Skeletal muscle satellite cell (primary cell): ENCODE results near the gene IL34.
"Not testable (repeated sequence)": the region's sequence is repeated elsewhere in the genome, so short reads cannot be mapped to it uniquely, and the experiment has no call there.

Experiments used
- H3K27me3 ChIP-seq: 2 replicates; pipeline ENCODE4 v1.7.0; 2013; ENCODE audit warnings: low read length; ENCODE audit not compliant: control insufficient read depth, insufficient read depth
- H3K36me3 ChIP-seq: 2 replicates; pipeline ENCODE4 v1.7.0; 2013; ENCODE audit warnings: mild to moderate bottlenecking, control low read depth, low read length; ENCODE audit not compliant: insufficient read depth
- H3K4me1 ChIP-seq: 2 replicates; pipeline ENCODE4 v1.7.0; 2013; ENCODE audit warnings: low read length; ENCODE audit not compliant: control insufficient read depth, insufficient read depth
- H3K4me2 ChIP-seq: 2 replicates; pipeline ENCODE4 v1.7.0; 2013; ENCODE audit warnings: mild to moderate bottlenecking, low read length
- H3K4me3 ChIP-seq: 2 replicates; pipeline ENCODE4 v1.7.0; 2013; ENCODE audit warnings: low read length
- H3K9ac ChIP-seq: 2 replicates; pipeline ENCODE4 v1.7.0; 2013; ENCODE audit warnings: mild to moderate bottlenecking, low read depth, low read length, moderate library complexity
- H3K9me3 ChIP-seq: replicated peaks from 2 replicates; pipeline ENCODE4 v1.7.0; 2013; ENCODE audit warnings: mild to moderate bottlenecking, control low read depth, low read length

IL34 gene

DNA sequence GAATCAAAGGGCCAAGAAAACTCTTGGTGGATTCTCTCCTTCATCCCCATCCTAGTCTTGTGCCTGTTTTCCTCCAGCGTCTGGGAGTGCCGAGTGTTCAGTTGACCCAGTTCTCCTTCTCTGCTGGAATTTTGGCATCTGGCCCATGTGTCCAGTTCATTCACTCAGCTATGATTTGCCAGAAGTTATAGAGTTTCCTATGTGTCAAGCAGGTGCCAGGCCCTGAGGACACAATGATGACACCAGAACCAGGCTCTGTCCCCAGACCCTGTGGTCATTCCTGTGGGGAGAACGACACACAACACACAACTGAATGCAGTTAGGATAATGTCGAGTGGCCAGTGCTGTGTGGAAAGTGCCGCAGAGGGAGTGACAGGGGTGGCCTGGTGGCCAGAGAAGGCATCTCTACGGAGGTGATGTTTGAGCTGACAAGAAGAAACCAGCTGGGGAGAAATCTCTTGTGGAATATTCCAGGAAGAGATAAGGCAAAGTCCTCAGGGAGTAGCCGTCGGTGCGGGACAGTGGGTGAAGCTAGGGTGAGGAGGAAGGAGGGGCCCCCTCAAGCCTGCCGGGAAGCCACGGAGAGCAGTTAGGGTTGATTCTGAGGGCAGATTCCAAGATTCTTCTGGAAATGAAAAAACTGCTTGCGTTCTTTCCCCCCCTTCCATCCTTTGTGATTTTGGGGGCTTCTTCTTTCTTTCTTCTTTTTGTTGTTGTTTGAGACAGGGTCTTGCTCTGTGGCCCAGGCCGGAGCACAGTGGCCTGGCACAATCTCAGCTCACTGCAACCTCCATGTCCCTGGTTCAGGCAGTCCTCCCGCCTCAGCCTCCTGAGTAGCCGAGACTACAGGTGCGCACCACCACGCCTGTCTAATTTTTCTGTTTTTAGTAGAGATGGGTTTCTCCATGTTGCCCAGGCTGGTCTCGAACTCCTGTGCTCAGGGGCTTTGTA lies 35.8 kb upstream of the IL34 start:
- H3K36me3 ChIP-seq, result no peaks in the 10 kb centered on the region
- H3K27me3 ChIP-seq, result no peaks in the 10 kb centered on the region
- H3K4me2 ChIP-seq, result no peak overlapping the region
- no peaks in the 10 kb centered on the region for H3K4me1 ChIP-seq
- H3K9me3 ChIP-seq, result no peaks in the 10 kb centered on the region
- H3K4me3 ChIP-seq, result no peak overlapping the region
- no peak overlapping the region for H3K9ac ChIP-seq

DNA sequence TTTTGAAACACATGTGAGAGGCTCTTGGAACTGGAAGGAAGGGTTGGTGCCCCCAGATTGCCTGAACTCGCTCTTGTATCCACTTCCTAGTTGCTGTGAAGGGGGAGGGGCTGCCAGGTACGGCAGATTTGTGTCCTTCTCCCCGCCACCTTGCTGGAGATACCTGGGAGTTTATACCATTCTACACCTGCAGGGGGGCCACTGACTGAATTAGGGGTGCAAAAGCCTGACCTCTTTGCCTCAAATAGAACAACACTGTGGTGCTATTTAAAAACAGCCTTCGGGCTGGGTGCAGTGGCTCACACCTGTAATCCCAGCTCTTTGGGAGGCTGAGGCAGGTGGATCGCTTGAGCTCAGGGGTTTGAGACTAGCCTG lies 35.1 kb upstream of the IL34 start:
- H3K9ac ChIP-seq, result no peak overlapping the region
- H3K27me3 ChIP-seq, result no peaks in the 10 kb centered on the region
- H3K9me3 ChIP-seq, result no peaks in the 10 kb centered on the region
- H3K36me3 ChIP-seq, result no peaks in the 10 kb centered on the region
- H3K4me2 ChIP-seq, result no peak overlapping the region
- H3K4me3 ChIP-seq, result no peak overlapping the region
- H3K4me1 ChIP-seq, result no peaks in the 10 kb centered on the region

DNA sequence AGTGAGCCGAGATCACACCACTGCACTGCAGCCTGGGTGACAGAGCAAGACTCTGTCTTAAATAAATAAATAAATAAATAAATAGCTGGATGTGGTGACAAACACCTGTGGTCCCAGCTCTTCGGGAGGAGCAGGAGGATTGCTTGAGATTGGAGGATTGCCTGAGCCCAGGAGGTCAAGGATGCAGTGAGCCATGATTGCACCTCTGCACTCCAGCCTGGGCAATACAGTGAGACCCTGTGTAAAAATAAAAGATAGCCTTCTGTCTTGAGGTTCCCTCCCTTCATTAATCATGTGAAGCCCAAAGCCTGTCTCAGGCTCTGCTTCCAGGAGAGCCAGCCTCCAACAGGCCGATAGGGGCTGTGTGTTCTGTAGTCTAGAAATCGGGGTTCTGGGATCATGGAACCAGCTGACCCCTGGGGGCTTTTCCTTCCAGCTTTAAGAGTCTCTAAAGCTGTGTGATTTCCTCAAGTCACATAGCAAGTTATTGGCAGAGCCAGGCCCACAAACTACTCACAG lies 34.5 kb upstream of the IL34 start:
- H3K4me1 ChIP-seq, result no peaks in the 10 kb centered on the region
- H3K9me3 ChIP-seq, result no peaks in the 10 kb centered on the region
- no peak overlapping the region for H3K4me3 ChIP-seq
- no peaks in the 10 kb centered on the region for H3K27me3 ChIP-seq
- H3K9ac ChIP-seq, result no peak overlapping the region
- H3K36me3 ChIP-seq, result no peaks in the 10 kb centered on the region
- no peak overlapping the region for H3K4me2 ChIP-seq

DNA sequence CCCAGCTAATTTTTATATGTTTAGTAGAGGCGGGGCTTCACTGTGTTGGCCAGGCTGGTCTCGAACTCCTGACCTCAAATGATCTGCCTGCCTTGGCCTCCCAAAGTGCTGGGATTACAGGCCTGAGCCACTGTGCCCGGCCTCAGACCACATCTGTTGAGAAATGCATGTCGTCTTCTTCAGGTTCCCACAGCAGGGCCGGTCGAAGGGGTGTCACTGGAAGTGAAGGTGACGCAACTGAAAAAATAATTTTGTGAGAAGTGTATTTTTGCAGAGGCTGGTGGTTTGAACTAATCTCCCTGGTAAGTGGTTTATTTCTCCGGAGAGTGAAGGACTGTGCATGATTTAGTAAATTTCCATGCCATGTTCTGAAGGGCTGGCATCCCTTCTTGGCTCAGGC lies 33.4 kb upstream of the IL34 start:
- Histone ChIP-seq H3K9ac (no peak overlapping the region), H3K4me3 (no peak overlapping the region), H3K4me1 (no peaks in the 10 kb centered on the region), H3K36me3 (no peaks in the 10 kb centered on the region), H3K27me3 (no peaks in the 10 kb centered on the region), H3K9me3 (no peaks in the 10 kb centered on the region), H3K4me2 (no peak overlapping the region)

DNA sequence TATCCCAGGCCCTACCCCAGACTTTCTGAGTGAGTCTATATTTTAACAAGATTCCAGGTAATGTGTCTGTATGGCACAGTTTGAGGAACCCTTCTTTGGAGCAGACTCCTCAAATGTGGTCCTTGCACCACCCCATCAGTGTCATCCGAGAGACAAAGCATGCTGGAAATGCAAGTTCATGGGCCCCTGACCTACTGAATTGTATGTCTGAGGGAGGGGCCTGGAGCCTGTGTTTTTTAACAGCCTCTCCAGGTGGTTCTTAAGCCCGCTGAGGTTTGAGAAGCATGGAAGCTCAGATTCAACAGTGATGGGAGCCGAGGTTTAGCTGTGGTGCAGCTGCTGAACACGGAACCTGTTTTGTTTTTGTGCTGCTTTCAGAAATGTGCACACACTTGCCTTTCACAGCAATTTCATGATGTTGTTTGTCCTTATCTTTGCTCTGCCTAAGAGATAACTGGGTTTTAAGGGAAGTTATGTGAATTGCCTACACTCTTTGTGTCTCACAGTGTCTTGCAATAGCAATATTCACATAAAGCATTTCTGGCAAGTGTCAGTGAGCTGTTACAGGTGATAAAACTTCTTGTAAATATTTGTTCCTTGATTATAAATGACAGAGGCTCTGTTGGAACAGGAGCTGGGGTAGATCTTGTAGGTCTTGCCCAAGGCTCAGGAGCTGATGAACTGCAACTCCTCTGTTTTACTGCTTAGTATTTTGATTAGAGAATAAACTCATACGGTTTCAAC lies 32.0 kb upstream of the IL34 start:
- H3K36me3 ChIP-seq, result no peaks in the 10 kb centered on the region
- H3K9me3 ChIP-seq, result no peaks in the 10 kb centered on the region
- no peak overlapping the region for H3K4me3 ChIP-seq
- no peak overlapping the region for H3K4me2 ChIP-seq
- no peaks in the 10 kb centered on the region for H3K27me3 ChIP-seq
- H3K4me1 ChIP-seq, result no peaks in the 10 kb centered on the region
- H3K9ac ChIP-seq, result no peak overlapping the region

DNA sequence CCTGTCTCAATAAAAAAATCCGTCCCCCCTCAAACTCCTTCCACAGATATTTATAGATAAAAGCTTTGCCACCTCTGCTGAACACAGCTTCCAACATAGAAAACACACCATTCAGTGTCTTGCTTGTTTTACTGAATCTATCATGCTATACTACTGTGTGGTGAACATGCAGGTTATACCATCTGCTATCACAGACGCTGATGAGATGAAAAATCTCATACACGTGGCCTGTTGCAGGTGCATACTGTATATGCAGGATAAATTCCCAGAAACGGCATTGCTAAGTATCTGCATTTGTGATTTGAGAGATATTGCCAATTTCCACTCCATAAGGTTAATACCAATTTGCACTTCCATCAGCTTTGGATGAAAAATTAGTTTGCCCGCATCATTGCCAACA lies 30.4 kb upstream of the IL34 start:
- Histone ChIP-seq H3K4me1 (no peaks in the 10 kb centered on the region), H3K36me3 (no peaks in the 10 kb centered on the region), H3K9me3 (no peaks in the 10 kb centered on the region), H3K4me3 (no peak overlapping the region), H3K27me3 (no peaks in the 10 kb centered on the region), H3K4me2 (no peak overlapping the region), H3K9ac (no peak overlapping the region)

DNA sequence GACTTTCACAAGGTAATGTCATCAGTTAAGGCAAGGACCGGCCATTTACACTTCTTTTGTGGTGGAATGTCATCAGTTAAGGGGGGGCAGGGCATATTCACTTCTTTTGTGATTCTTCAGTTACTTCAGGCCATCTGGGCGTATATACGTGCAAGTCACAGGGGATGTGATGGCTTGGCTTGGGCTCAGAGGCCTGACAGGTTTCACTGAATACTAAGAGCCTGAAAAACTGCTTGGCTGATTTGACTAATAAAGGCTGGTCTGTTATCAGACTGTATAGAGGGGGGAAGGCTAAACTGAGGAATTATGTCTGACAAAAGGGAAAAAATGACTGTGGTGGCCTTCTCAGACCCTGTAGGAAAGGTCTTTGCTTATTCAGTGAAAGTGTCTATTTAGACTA lies 24.5 kb upstream of the IL34 start:
- not testable (repeated sequence) for H3K9ac ChIP-seq

DNA sequence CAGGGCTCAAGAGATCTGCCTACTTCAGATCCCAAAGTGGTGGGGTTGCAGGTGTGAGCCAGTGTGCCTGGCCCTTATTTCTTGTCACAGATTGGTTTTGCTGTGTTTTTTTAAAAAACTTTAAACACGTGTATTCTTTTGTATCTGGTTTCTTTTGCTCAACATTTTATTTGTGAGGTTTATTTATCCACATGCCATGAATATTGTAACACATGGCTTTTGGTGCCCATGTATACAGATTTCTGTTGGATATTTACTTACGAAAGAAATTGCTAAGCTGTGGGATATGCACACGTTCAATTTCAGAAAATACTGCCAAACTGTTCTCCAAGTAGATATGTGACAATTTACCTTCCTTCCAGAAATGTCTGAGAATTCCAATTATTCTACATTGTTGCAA lies 18.7 kb upstream of the IL34 start:
- H3K27me3 ChIP-seq, result peaks cover 4% of the 10 kb centered on the region
- no peaks in the 10 kb centered on the region for H3K36me3 ChIP-seq
- no peak overlapping the region for H3K4me3 ChIP-seq
- no peaks in the 10 kb centered on the region for H3K4me1 ChIP-seq
- H3K9me3 ChIP-seq, result peaks cover 5% of the 10 kb centered on the region
- H3K4me2 ChIP-seq, result no peak overlapping the region
- no peak overlapping the region for H3K9ac ChIP-seq

More for the DNA sequence above, 24.5 kb upstream of the IL34 start:
- not testable (repeated sequence) for H3K4me3 ChIP-seq, H3K4me1 ChIP-seq, H3K9me3 ChIP-seq, H3K4me2 ChIP-seq, H3K36me3 ChIP-seq, H3K27me3 ChIP-seq

GRCh38 chr16:70630960-70631745 lies 15.2 kb upstream of the IL34 start:
- H3K9ac ChIP-seq, result no peak overlapping the region
- no peak overlapping the region for H3K4me2 ChIP-seq
- H3K36me3 ChIP-seq, result no peaks in the 10 kb centered on the region
- peaks cover 14% of the 10 kb centered on the region for H3K4me1 ChIP-seq
- H3K9me3 ChIP-seq, result peaks cover 5% of the 10 kb centered on the region
- no peak overlapping the region for H3K4me3 ChIP-seq
- H3K27me3 ChIP-seq, result no peaks in the 10 kb centered on the region

- peaks cover 19% of the 10 kb centered on the region for H3K4me1 ChIP-seq
- H3K27me3 ChIP-seq, result no peaks in the 10 kb centered on the region
- no peak overlapping the region for H3K4me2 ChIP-seq
- H3K9ac ChIP-seq, result no peak overlapping the region
- no peak overlapping the region for H3K4me3 ChIP-seq
- peaks cover 5% of the 10 kb centered on the region for H3K9me3 ChIP-seq
- no peaks in the 10 kb centered on the region for H3K36me3 ChIP-seq
These were observed 14.1 kb upstream of the IL34 start for GRCh38 chr16:70632273-70632672.

DNA sequence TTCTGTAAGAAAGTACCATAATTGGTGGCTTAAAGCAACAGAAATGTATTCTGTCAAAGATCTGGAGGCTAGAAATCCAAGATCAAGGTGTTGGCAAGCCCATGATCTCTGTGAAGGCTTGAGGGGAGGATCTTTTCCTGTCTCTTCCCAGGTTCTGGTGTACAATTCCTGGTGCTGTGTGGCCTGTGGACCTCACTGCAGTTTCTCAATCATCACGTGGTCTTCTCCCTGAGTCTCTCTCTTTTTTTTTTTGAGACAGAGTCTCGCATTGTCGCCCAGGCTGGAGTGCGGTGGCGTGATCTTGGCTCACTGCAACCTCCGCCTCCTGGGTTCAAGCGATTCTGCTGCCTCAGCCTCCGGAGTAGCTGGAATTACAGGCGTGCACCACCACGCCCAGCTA lies 12.7 kb upstream of the IL34 start:
- H3K4me1 ChIP-seq, result peaks cover 20% of the 10 kb centered on the region
- not testable (repeated sequence) for H3K4me3 ChIP-seq, H3K36me3 ChIP-seq, H3K27me3 ChIP-seq, H3K9ac ChIP-seq, H3K4me2 ChIP-seq, H3K9me3 ChIP-seq
